ENCODE measurements around the gene STAG3. TPM values are rescaled to one million over a fixed set of nuclear protein-coding genes. Genes with fewer than 3 reads are reported as not detected.
"Not testable (repeated sequence)": the region's sequence is repeated elsewhere in the genome, so short reads cannot be mapped to it uniquely, and the experiment has no call there.

STAG3 gene
- total RNA-seq, 4 donors from 2014 or later: 0.28 to 1.7 (median 0.85) TPM

DNA sequence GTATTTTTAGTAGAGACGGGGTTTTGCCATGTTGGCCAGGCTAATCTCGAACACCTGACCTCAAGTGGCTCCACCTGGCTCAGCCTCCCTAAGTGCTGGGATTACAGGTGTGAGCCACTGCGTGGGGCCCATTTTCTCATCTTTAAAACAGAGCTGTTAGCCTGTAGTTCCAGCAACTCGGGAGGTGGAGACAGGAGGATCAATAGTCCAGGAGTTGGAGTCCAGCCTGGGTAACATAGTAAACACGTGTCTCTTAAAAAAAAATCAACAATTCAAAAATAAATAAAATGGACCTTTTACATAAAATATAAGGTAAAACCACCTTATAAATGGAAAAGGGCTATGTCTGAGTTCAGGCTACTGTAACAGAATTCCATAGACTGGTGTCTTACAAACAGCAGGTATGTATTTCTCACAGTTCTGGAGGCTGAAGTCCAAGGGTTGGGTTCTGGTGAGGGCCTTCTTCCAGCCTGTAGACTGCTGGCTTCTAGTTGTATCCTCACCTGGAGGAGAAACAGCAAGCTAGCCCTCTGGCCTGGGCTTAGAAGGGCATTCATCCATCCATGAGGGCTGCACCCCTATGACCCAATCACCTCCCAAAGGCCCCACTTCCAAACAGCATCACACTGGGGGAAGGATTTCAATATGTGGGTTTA is 35.0 kb downstream of the STAG3 start:
- TF ChIP-seq, protein P1, sequence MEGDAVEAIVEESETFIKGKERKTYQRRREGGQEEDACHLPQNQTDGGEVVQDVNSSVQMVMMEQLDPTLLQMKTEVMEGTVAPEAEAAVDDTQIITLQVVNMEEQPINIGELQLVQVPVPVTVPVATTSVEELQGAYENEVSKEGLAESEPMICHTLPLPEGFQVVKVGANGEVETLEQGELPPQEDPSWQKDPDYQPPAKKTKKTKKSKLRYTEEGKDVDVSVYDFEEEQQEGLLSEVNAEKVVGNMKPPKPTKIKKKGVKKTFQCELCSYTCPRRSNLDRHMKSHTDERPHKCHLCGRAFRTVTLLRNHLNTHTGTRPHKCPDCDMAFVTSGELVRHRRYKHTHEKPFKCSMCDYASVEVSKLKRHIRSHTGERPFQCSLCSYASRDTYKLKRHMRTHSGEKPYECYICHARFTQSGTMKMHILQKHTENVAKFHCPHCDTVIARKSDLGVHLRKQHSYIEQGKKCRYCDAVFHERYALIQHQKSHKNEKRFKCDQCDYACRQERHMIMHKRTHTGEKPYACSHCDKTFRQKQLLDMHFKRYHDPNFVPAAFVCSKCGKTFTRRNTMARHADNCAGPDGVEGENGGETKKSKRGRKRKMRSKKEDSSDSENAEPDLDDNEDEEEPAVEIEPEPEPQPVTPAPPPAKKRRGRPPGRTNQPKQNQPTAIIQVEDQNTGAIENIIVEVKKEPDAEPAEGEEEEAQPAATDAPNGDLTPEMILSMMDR (IDR thresholded peaks at IDR 0.05): no peak
- no peak for ATAC-seq (ENCODE audit: low FRiP score)
- no peak for DNase-seq (ENCODE audit: low spot score)

DNA sequence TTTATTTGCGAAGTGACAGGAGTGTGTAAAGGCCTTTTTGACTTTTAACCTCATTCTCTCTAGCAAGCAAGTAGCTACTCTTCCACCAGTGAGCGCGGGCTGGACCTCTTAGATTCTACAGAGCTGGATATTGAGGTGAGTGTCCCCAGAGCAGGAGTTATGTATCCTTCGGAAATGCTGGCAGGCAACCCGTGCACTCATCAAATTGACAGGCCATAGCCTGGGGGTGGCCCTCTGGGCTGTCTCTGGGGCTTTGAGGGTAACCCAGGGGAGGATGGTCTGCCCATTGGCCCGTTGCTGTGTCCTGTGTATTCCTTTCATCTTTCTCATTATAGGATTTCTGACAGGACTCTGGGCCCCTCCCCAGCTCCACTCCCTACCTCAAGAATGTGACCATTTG is 36.0 kb downstream of the STAG3 start:
- ATAC-seq (ENCODE audit: low FRiP score) (no peak), DNase-seq (ENCODE audit: low spot score) (no peak)
- TF ChIP-seq, protein P1 (IDR thresholded peaks at IDR 0.05): no peak

DNA sequence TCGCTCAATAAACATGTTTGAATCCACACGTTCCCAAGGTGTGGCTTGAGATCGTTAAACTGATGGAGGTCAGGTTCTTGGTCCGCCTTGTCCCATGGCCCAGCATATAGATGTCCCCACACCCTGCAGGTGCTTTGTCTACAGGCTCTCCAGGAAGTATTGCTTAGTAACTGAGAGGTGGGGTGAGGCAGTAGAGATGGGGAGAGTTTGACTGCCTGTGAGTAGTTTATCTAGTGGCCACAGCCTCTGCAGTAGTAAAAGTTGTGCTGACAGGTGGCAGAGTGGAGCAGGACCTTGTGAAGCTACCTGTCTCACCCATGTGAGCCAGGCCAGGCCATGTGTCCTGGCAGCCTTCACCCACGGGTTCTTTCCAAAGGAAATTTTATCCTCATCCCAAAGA is 36.6 kb downstream of the STAG3 start:
- not testable (repeated sequence) for ATAC-seq (ENCODE audit: low FRiP score); DNase-seq (ENCODE audit: low spot score)

DNA sequence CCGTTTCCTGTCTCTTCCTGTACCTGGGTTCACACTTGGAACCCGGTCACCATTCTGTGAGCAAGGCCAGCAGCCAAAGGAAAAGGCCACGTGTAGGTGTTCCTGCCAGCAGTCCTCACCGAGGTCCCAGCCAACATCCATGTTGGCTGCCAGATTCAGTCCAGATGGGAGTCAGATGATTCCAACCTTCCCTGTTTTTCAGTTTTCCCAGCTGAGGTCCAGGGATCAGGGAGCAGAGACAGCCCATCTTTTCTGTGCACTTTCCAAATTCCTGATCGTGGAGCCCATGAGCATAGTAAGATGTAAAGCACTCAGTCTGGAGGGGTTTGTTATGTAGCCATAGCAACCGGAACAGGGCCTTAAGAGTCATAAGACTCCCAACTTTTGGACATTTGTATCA is 38.2 kb downstream of the STAG3 start:
- no peak for DNase-seq (ENCODE audit: low spot score)
- TF ChIP-seq, protein P1 (IDR thresholded peaks at IDR 0.05): no peak

DNA sequence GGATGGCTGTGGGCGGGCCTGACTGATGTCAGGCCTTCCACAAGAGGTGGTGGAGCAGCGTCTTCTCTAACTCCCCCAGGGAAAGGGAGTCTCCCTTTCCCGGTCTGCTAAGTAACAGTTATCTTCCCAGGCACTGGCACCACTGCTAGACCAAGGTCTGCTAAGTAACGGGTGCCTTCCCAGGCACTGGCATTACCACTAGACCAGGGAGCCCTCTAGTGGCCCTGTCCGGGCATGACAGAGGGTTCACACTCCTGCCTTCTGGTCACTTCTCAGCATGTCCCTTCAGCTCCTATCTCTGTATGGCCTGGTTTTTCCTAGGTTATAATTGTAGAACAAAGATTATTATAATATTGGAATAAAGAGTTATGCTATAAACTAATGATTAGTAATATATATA is 40.2 kb downstream of the STAG3 start:
- ATAC-seq (ENCODE audit: low FRiP score): peak; percentile 30
- peak; percentile 93 for DNase-seq (ENCODE audit: low spot score)

More for the DNA sequence above, 38.2 kb downstream of the STAG3 start:
- no peak for ATAC-seq (ENCODE audit: low FRiP score)

DNA sequence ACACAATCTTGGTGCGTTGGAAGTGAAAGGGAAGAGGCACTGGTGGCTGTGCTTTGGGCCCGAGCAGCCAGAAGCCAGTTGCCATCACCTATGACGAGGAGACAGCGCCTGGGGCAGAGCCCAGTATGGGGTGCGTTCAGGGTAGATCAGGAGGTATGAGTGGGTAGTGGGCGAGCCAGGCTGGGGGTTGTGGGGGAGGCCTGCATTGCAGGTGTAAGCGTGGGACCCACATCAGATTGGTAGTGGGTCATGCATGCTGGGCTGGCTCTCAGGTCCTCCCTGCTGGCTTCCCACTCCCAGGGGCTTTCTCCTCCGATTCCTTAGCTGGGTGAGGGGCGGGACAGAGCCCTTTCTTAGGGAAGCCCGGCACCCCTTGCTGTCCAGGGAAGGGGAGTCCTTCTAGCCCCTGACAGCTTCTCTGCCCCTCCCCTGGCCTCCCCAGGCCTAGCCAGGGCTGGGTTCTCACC is 41.6 kb downstream of the STAG3 start:
- ATAC-seq (ENCODE audit: low FRiP score) (no peak), DNase-seq (ENCODE audit: low spot score) (no peak)
- TF ChIP-seq, protein P1 (IDR thresholded peaks at IDR 0.05): no peak

DNA sequence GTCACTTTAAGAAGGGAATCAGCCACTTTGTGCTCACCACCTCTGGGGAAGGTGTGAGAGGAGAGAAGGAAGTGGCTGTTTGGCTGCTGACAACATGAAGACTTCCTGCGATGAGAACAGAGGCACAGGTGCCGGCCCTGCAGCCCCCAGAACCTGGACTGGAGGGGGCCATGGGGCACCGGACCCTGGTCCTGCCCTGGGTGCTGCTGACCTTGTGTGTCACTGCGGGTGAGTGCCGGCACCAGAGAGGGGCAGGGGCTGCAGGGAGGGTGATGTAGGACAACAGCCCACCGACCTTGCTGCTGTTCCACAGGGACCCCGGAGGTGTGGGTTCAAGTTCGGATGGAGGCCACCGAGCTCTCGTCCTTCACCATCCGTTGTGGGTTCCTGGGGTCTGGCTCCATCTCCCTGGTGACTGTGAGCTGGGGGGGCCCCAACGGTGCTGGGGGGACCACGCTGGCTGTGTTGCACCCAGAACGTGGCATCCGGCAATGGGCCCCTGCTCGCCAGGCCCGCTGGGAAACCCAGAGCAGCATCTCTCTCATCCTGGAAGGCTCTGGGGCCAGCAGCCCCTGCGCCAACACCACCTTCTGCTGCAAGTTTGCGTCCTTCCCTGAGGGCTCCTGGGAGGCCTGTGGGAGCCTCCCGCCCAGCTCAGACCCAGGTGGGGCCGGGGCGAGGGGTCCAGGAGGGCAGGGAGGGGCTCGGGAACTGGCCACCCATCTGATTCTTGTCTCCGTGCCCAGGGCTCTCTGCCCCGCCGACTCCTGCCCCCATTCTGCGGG is 42.3 kb downstream of the STAG3 start, which contains the start of gene PVRIG:
PVRIG (plus strand) TSS at position 149 of the 785 bp plus-strand sequence; CDS start at position 171, 22 bp downstream.
- not testable (repeated sequence) for ATAC-seq (ENCODE audit: low FRiP score); DNase-seq (ENCODE audit: low spot score)

DNA sequence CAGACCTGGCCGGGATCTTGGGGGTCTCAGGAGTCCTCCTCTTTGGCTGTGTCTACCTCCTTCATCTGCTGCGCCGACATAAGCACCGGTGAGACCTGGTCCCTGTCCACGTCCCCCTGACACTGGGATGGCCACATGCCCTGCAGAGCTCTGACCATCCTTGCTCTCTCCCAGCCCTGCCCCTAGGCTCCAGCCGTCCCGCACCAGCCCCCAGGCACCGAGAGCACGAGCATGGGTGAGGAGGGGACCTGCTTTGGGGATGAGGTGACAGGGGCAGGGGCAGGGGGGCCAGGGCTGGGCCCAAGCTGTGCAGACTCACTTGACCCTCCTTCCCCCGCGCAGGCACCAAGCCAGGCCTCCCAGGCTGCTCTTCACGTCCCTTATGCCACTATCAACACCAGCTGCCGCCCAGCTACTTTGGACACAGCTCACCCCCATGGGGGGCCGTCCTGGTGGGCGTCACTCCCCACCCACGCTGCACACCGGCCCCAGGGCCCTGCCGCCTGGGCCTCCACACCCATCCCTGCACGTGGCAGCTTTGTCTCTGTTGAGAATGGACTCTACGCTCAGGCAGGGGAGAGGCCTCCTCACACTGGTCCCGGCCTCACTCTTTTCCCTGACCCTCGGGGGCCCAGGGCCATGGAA is 43.0 kb downstream of the STAG3 start:
- ATAC-seq (ENCODE audit: low FRiP score): no peak

More for the DNA sequence above, 43.0 kb downstream of the STAG3 start:
- no peak for DNase-seq (ENCODE audit: low spot score)
- TF ChIP-seq, protein P1 (IDR thresholded peaks at IDR 0.05): no peak
